ENCODE results near the gene DCTPP1.
A peak's percentile ranks its signal among the peaks of the same experiment; 100 is the strongest.

The DCTPP1 gene

GRCh38 chr16:30447512-30448226, 17.8 kb upstream of the DCTPP1 start:
- DNase-seq (ENCODE audit: low spot score), result no peak

GRCh38 chr16:30446203-30446595, 16.4 kb upstream of the DCTPP1 start:
- DNase-seq (ENCODE audit: low spot score), result no peak

GRCh38 chr16:30445408-30446202, 15.8 kb upstream of the DCTPP1 start, which contains the start of gene SEPHS2:
SEPHS2 (minus strand) TSS chr16:30445874; CDS start chr16:30445727, 147 bp downstream.
- peak; percentile 95 for DNase-seq (ENCODE audit: low spot score)

- DNase-seq (ENCODE audit: low spot score), result no peak
Observed at GRCh38 chr16:30445149-30445407, 15.2 kb upstream of the DCTPP1 start.

GRCh38 chr16:30444231-30445148, 14.7 kb upstream of the DCTPP1 start:
- DNase-seq (ENCODE audit: low spot score), result no peak

GRCh38 chr16:30443631-30444030, 13.8 kb upstream of the DCTPP1 start:
- no peak for DNase-seq (ENCODE audit: low spot score)

GRCh38 chr16:30439720-30440348, 10.0 kb upstream of the DCTPP1 start:
- DNase-seq (ENCODE audit: low spot score), result no peak

- DNase-seq (ENCODE audit: low spot score), result no peak
Observed at GRCh38 chr16:30438835-30439234, 9.0 kb upstream of the DCTPP1 start.

- no peak for DNase-seq (ENCODE audit: low spot score)
Observed at GRCh38 chr16:30437511-30438046, 7.7 kb upstream of the DCTPP1 start.

GRCh38 chr16:30434852-30435251, 5.0 kb upstream of the DCTPP1 start:
- DNase-seq (ENCODE audit: low spot score), result no peak

- peak; percentile 20 for DNase-seq (ENCODE audit: low spot score)
Observed at GRCh38 chr16:30430428-30430970, 669 bp upstream of the DCTPP1 start.

- DNase-seq (ENCODE audit: low spot score), result no peak
Observed at GRCh38 chr16:30429418-30429677, 482 bp downstream of the DCTPP1 start.

GRCh38 chr16:30428055-30428454, 1.8 kb downstream of the DCTPP1 start:
- DNase-seq (ENCODE audit: low spot score), result no peak

GRCh38 chr16:30421010-30421409, 8.8 kb downstream of the DCTPP1 start:
- DNase-seq (ENCODE audit: low spot score), result no peak

GRCh38 chr16:30418350-30419181, 11.3 kb downstream of the DCTPP1 start:
- no peak for DNase-seq (ENCODE audit: low spot score)

- peak; percentile 95 for DNase-seq (ENCODE audit: low spot score)
Observed at GRCh38 chr16:30417529-30418349, 12.1 kb downstream of the DCTPP1 start.

GRCh38 chr16:30416624-30417528, 13.0 kb downstream of the DCTPP1 start:
- DNase-seq (ENCODE audit: low spot score), result no peak

- no peak for DNase-seq (ENCODE audit: low spot score)
Observed at GRCh38 chr16:30416047-30416603, 13.7 kb downstream of the DCTPP1 start.

- no peak for DNase-seq (ENCODE audit: low spot score)
Observed at GRCh38 chr16:30414159-30414558, 15.7 kb downstream of the DCTPP1 start.
